NCI-H128 (cell line): ENCODE data around the gene GALNS.
"Not testable (repeated sequence)": the region's sequence is repeated elsewhere in the genome, so short reads cannot be mapped to it uniquely, and the experiment has no call there.

Experiments
- DNase-seq: peaks from one replicate; lab custom pipeline; 2025; ENCODE audit not compliant: unreplicated experiment; lab: John Stamatoyannopoulos, UW

GALNS gene, protein sequence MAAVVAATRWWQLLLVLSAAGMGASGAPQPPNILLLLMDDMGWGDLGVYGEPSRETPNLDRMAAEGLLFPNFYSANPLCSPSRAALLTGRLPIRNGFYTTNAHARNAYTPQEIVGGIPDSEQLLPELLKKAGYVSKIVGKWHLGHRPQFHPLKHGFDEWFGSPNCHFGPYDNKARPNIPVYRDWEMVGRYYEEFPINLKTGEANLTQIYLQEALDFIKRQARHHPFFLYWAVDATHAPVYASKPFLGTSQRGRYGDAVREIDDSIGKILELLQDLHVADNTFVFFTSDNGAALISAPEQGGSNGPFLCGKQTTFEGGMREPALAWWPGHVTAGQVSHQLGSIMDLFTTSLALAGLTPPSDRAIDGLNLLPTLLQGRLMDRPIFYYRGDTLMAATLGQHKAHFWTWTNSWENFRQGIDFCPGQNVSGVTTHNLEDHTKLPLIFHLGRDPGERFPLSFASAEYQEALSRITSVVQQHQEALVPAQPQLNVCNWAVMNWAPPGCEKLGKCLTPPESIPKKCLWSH

DNA sequence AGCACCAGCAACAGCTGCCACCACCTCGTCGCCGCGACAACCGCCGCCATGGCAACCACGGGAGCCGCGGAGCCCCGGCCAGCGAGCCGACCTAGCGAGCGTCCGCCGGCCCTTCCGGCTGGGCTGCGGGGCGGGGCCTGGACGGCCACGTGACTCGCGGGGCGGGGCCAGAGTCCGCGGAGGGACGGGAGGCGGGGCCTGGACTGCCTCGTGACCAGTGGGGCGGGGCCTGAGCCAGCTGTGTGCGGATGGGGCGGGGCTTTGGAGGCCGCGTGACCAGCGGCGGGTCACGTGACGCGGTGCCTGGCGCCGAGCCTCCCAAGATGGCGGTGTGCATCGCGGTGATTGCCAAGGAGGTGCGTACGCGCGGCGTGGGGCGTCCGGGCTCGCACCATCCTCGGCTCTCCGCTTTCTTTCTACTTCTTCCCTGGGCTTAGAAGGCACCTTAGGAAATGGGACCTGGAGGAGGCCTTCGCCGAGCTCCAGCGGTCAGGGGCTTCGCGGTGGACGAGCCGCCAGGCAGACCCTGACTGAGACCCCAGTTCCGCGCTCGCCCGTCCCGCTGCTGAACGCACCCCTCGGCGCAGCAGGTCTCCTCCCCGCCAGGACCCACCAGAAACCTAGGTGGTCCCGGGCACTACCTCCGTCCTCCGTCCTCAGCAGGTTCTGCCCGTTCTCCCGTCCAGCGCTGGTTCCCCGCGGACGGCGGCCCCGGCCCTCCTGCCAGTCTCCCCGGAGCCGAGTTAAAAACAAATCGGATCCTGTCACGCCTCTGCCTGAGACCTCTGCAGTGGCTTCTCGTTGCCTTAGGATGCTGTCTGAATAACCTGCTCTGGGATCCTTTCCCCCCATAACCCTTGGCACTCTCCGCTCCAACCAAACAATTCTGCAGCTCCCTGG lies at the start of gene GALNS, which contains the start of gene TRAPPC2L:
TSS of gene GALNS (minus strand) at position 120 of the 900 bp plus-strand sequence. CDS start at position 50, 70 bp downstream.
TSS of gene TRAPPC2L (plus strand) at position 300 of the 900 bp plus-strand sequence. CDS start at position 324, 24 bp downstream.
- peak; percentile 79 for DNase-seq

DNA sequence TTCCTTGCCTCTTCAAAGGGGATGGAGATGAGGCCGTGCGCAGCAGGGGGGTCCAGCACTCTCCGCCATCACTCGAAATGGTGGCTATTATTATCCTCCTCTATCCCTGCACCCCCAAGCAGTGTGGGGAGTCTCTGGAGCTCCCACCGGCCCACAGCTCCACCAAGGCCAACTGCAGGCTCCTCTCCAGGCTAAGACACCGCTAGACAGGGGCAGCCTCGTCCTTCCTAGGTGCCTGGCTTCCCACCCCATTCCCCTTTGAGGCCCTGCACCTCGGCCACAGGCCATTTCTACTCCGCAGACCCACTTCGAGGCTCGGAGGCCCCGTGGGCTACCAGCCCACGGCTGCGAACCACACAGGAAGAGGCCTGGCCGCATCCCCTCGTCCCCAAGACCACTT lies 49.3 kb upstream of the GALNS start:
- no peak for DNase-seq

DNA sequence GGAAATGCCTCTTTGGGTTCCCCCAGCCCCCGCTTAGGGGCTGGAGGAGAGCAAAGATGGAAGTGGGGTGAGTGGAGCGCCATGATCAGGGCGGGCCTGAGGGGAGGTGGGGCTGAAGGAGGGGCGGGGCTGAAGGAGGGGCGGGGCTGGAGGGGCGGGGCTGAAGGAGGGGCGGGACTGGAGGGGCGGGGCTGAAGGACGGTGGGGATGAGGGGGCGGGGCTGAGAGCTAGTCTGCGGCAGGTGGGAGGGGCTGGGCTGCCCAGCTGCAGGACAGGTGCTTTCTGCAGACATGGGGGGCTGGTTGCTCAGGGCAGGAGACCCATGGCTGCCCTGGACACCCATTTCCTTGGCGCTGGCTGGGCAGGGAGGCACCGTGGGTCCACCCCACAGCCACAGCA lies 48.8 kb upstream of the GALNS start:
- DNase-seq: no peak

DNA sequence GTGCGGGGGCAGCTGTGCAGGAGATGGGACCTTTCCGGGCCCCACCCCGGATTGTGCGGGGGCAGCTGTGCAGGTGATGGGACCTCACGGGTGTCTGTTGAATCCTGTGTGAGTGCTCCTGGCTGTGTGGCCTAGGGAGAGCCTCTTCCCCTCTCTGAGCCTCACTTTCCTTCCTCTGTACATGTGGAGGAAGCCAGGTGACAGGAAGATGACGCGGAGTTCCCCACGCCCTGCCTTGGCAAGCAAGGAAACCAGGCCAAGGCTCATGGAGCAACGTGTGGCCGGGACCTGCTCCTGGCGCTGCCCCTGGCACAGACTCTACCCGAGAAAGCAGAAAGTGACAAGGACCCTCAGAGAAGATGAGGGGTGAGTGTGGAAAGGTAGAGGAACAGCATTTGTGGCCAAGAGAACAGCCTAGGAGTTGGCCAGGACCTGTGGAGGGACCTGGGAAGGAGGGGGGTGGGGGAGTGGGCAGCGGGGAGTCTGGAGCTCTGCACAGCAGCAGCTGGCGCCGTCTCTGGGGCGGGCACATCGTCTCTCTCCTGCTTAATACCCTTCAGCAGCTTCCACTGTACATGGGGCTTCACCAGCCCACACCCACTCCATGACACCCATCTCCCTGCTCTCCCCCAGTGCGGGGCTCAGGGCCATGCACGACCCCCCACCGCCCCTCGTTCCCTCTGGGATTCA lies 48.1 kb upstream of the GALNS start:
- DNase-seq: no peak

DNA sequence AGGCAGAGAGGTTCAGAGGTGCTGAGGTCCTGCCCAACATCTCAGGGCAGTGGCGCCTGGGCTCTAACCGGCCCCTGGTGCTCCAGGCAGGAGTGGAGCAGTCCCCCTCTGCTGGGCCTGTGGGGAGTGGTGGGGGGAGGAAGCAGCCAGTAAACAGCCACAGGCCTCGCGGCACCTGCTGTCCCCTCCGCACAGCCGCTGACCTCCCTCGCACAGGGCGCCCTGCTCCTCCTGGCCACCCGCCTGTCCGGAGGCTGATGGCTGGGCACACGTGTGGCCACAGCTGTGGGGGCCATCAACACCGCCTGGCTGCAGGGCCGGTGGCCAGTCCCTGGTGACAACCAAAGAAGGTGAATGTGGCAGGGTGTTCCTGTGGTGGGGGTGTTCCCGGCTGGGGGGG lies 46.5 kb upstream of the GALNS start:
- no peak for DNase-seq

DNA sequence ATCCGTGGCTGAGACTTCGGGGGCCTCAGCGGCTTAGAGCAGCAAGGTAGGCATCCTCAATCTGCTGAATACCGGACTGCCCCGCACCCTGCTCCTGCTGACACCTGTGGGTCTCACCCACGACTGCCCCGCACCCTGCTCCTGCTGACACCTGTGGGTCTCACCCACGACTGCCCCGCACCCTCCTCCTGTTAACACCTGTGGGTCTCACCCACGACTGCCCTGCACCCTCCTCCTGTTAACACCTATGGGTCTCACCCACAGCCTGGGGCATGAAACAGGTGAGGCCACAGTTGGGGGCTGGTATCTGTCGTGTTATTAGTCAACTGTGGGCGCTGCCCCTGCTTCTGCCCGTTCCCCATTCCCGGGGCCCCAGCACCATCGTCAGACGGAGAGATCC lies 46.0 kb upstream of the GALNS start:
- no peak for DNase-seq

DNA sequence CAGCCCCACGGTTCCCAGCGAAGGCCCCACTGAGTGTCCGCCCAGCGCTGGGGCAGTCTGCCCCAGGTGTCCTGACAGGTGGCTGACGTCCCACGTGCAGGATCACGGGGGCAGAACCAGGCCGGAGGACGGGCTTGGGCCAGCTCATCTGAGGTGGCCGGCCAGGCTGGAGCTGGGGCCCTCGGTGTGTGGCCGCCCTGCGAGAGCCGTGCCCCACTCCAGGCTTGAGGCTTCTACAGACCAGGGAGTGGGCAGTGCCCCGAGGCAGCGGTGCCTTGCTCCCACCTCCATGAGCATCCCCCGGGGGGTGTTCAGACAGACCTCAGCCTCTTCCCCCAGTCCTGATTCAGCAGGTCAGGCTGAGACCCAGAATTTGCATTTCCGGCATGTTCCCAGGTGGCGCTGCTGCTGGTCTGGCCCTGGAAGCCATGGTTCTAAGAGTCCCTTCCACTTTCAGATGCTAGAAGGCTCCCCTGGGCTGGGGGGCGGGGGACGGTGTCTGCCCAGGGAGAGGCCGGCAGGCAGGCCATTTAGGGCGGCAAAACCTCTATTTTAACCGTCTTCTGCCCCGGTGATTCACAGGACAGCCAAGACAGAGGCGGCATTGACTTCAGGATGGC lies 45.1 kb upstream of the GALNS start:
- DNase-seq: no peak

DNA sequence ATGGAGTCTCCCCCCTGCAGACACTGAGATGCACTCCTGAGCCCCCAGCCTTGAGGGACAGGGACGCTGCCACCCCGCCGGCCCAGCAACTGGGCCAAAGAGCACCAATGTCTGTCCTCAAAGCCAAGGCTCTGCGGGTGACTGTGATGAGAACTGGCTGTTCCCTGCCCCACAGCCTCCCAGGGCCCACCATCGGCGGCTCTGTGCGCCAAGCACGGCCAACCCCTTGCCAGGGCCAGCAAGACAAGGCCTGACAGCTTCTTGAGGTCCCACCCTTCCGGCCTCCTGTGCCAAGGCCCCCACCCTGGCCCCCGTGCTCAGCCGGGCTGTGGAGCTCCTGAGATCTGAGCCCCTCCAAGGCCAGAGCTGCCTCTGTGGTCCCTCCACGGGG lies 43.9 kb upstream of the GALNS start:
- no peak for DNase-seq

DNA sequence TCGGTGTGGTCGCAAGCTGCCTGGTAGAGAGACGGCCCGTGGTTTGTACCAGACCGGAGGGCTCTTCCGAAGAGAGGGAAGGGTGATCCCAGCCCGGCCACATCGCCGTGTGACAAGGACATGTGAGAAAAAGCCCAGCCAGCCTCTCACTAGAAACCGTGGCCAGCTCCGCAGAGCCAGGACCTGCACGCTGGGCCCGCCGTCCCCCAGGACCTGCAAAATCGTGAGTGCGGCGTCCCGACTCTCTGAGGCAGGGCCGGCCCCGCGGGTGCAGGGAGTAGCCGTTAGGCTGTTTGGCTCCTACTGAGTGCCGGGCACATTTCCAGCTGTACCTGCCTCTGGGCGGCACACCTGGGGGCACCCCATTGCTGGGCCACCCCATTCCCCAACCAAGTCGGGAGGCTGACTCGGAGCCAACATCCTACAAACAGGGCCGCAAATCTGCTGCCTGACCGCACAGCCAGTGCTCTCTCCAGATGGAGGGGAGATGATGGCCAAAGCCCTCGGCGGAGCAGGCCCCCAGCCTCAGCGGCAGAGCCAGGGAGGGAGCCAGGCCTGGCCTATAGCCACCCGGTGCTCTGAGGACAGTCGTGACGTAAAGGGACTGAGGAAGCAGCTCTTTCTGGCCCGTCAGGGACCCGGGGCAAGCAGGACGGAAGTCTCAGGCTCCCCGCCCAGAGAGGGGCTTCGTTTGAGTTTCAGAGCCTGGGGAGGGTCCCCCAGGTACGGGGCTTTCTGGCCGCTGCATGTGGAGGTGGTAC lies 43.3 kb upstream of the GALNS start:
- no peak for DNase-seq

DNA sequence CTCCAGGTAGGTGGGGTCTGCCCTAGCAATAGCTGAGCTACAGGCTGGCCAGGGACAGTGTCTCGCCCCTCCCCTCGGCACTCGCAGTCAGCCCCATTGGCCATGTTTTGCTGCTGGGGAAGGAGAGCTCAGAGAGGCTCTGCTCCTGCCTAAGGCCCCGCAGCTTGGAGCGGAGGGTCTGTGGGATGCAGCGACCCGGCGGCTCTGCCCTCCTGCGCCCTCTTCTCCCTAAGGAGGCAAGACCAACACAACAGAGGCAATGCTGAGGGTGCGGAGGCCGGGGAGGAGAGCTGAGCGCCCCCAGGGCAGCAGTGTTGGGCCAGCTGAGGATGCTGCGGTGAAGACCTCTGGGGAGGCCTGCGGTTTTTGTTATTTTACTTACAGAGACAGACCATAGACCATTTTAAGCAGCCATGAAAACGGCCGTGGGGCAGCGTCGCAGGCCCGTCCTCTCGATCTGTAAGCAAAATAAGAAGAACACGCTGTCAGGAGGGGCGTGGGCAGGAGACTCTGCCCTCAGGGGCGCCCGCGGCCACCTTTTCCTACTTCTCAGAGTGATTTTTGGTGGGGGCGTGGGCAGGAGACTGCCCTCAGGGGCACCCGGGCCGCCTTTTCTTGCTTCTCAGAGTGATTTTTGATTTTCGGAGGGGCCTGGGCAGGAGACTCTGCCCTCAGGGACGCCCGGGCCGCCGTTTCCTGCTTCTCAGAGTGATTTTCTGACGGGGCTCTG lies 41.1 kb upstream of the GALNS start:
- no peak for DNase-seq

DNA sequence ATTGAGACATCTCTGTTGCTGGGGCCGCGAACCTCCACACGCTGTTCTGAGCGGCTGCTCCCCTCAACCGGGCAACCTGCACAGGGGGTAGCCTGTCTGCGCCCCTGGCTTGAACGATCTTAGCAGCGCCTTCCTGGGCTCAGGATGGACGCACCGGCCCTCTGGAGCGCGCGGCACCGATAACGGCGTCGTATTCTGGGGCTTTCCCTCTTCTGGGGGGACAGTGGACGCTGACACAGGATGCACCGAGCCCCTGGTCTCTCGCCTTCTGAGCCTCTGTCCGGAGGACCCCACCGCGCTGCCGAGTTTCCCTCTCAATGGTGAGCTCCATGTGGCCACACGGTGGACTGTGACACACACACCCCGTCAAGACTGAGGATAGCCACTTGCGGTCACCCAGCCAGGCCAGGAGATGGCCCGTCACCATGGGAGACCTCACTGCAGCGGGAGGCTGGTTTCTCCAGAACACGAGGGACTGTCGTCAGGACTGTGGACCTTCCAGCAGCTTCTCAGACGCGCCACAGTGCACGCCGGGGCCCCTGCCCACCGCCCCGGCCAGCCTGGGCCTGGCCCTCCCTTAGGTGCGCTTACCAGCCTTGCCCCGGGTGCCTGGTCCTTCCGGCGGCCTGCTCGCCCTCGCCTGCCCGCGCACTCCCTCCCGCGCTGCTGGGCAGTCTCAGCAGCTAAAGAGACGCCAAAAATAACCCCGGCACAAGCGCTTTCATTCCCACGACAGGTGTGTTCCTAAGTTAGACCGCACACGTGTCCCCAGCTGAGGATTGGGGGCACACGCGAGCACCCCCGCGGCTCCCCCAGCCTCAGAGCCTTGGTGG lies 39.7 kb upstream of the GALNS start:
- DNase-seq: no peak

DNA sequence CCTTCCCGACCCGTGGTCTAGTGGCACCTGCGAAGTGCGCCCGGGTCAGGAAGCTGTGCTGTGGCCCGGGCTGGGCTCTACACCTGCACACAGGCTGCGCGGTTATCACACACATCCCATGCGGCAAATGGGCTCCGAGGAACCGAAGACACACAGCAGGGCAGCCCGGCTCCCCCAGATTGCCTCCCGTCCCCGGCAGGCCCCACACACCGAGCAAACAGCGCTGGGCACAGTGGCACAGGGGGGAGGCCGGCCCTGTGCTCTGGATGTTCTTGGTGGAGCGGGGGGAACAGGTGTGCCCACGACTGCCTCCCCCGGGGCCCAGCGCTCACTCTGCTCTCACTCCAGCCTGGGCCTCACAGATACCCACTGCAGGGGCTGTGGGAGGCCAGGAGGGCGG lies 38.6 kb upstream of the GALNS start:
- DNase-seq: no peak

DNA sequence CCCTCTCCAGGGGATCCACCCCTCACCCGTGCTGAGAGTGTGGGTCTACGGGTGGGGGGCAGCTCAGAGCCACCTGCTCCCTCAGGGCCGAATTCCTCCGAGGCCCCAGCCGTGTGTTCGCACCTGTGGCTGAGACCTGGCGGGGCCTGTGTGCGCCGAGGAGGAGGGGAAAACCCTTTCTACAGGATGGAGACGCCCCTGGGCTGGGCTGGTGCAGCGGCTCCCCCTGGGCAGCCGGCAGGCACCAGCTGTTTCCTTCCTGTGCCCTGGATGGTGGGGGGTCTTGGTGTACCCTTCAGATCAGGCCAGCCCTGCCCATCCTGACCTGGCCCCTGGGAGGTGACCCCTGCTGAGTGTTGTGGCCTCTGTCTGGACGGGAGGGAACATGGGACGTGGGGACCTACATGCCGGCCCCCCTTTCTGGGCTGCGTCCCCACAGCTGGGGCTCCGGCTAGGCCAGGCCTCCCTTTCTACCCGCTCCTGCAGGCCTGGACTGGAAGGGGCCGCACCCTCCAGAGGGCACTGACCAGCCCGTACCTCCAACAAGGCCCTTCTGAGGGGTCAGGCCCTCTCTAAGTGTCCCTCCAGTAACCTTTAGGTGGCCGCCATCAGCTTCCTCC lies 38.0 kb upstream of the GALNS start:
- DNase-seq: no peak

DNA sequence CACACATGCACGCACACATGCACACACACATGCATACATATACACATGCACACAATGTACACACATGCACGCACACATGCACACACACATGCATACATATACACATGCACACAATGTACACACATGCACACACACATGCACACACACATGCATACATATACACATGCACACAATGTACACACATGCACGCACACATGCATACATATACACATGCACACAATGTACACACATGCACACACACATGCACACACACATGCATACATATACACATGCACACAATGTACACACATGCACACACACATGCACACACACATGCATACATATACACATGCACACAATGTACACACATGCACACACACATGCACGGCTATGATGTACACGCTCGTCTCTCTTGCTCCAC lies 37.5 kb upstream of the GALNS start:
- DNase-seq: not testable (repeated sequence)

DNA sequence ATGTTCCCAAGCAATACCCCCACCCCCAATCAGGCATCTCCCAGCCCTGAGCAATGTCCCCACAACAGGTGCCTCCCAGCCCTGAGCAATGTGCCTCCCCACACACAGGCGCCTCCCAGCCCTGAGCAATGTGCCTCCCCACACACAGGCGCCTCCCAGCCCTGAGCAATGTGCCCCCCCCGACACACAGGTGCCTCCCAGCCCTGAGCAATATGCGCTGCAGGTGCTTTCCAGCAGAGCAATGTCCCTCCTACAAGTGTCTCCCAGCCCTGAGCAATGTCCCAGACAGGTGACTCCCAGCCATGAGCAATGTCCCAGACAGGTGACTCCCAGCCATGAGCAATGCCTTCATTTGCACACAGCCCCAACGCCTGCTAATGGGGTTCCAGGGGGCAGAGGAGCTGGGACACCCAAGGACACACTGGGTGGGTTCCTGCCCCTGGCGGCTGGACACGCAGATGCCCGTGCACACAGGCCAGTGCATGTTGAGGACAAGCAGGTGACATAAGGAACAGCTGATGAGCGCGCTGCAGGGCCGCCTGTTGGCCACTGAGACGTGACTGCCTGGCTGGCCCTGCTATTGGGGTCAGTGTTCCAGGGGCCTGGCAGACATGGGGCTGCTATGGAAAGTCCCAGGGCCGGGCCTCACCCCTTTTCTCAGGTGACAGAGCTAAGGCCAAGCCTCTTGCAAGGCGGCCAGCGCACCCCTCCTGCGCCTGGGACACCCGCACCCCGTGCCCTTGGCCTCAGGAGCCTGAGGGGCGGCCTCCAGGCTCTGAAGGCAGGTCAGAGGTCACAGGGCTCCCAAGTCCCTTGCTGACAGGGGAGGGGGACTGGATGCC lies 36.6 kb upstream of the GALNS start:
- DNase-seq: no peak

DNA sequence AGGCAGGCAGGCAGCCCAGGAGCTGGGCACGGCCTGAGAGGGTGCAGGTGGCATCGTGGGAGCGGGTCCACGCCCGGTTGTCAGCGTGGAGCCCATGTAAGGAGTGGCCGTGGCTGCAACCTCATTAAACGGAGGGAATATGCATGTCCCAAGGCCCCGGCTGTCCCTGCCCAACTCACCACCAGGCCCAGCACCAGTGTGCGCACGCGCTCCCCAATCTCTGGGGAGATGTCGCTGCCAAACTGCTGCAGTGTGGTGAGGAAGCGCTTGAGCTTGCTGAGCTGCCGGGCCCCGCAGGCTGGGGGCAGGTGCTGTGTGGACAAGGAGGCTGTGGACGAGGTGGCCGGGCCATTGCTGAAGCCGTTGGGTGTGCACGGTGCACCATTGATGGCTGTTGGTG lies 35.3 kb upstream of the GALNS start:
- no peak for DNase-seq

DNA sequence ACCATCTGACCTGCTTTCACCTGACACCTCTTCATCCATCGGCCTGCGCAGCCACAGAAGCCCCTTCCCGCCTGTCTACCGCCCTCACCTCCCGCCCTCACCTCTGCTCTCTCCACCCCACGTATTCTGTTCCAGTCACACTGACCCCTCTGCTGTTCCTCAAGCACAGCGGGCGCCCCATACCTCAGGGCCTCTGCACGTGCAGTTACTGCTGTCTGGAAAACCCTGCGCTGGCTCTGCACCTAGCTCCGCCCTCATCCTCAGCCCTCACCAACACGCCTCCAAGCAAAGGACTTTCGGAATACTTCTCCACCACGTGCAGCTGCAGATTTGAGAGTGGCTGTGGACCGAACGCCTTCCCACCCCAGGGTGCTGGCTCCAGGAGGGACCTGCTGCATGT lies 34.3 kb upstream of the GALNS start:
- DNase-seq: no peak
